Trophoblast cell (in vitro differentiated cells and primary cell): Measurements from ENCODE around the gene NFATC1.
A peak's percentile ranks its signal among the peaks of the same experiment; 100 is the strongest.

Source experiments
- DNase-seq, 2 donors: peaks; one replicate each; pipeline ENCODE4 v3.0.0-alpha.2; 2016
- H2AFZ ChIP-seq: 2 replicates; pipeline ENCODE4 v1.6.1; 2013; ENCODE audit warnings: low read length, moderate library complexity, mild to moderate bottlenecking; ENCODE audit not compliant: insufficient read depth, poor library complexity
- H2AK5ac ChIP-seq: 2 replicates; pipeline ENCODE4 v1.6.1; 2013; ENCODE audit warnings: mild to moderate bottlenecking, low read length
- H2BK120ac ChIP-seq: 2 replicates; pipeline ENCODE4 v1.6.1; 2013; ENCODE audit warnings: low read length, mild to moderate bottlenecking, moderate library complexity; ENCODE audit not compliant: insufficient read depth, poor library complexity
- H2BK12ac ChIP-seq: 2 replicates; pipeline ENCODE4 v1.6.1; 2013; ENCODE audit warnings: mild to moderate bottlenecking, low read length, moderate library complexity
- H2BK5ac ChIP-seq: 2 replicates; pipeline ENCODE4 v1.6.1; 2013; ENCODE audit warnings: low read length, low read depth, moderate library complexity, mild to moderate bottlenecking; ENCODE audit not compliant: poor library complexity
- H3K14ac ChIP-seq: 2 replicates; pipeline ENCODE4 v1.6.1; 2013; ENCODE audit warnings: mild to moderate bottlenecking, low read length
- H3K18ac ChIP-seq: 2 replicates; pipeline ENCODE4 v1.6.1; 2013; ENCODE audit warnings: mild to moderate bottlenecking, low read length
- H3K23ac ChIP-seq: 2 replicates; pipeline ENCODE4 v1.6.1; 2013; ENCODE audit warnings: low read length
- H3K27ac ChIP-seq: 2 replicates; pipeline ENCODE4 v1.5.1; 2013; ENCODE audit warnings: low read depth, mild to moderate bottlenecking, inconsistent platforms, low read length, moderate library complexity
- H3K27me3 ChIP-seq: 2 replicates; pipeline ENCODE4 v1.6.1; 2013; ENCODE audit warnings: inconsistent platforms, mild to moderate bottlenecking, low read length, moderate library complexity; ENCODE audit not compliant: insufficient read depth
- H3K36me3 ChIP-seq, 2 experiments: 1 replicate in 1 of 2; 2 replicates in 1 of 2; pipeline ENCODE4 v1.6.1; 2013; ENCODE audit warnings: low read length in 2 of 2, mild to moderate bottlenecking in 2 of 2, moderate library complexity in 1 of 2; ENCODE audit not compliant: insufficient read depth in 2 of 2, control insufficient read depth in 1 of 2
- H3K4ac ChIP-seq: 2 replicates; pipeline ENCODE4 v1.6.1; 2013; ENCODE audit warnings: low read depth, mild to moderate bottlenecking, low read length, moderate library complexity
- H3K4me1 ChIP-seq, 2 experiments: 1 replicate in 1 of 2; 2 replicates in 1 of 2; pipeline ENCODE4 v1.6.1; 2013; ENCODE audit warnings: low read length in 2 of 2, mild to moderate bottlenecking in 2 of 2, moderate library complexity in 1 of 2; ENCODE audit not compliant: insufficient read depth in 2 of 2, control insufficient read depth in 1 of 2
- H3K4me2 ChIP-seq: 2 replicates; pipeline ENCODE4 v1.6.1; 2013; ENCODE audit warnings: inconsistent platforms, mild to moderate bottlenecking, low read length, moderate library complexity
- H3K4me3 ChIP-seq: 2 replicates; pipeline ENCODE4 v1.5.1; 2013; ENCODE audit warnings: mild to moderate bottlenecking, low read depth, low read length, inconsistent platforms
- H3K79me1 ChIP-seq: one replicate; pipeline ENCODE4 v1.6.1; 2013; ENCODE audit warnings: low read length
- H3K79me2 ChIP-seq: 2 replicates; pipeline ENCODE4 v1.6.1; 2013; ENCODE audit warnings: low read length, mild to moderate bottlenecking; ENCODE audit not compliant: control insufficient read depth, insufficient read depth, poor library complexity
- H3K9ac ChIP-seq: 2 replicates; pipeline ENCODE4 v1.6.1; 2013; ENCODE audit warnings: mild to moderate bottlenecking, low read length
- H3K9me3 ChIP-seq: 2 replicates; pipeline ENCODE4 v1.6.1; 2013; ENCODE audit warnings: low read depth, mild to moderate bottlenecking, control low read depth, inconsistent platforms, low read length; ENCODE audit not compliant: insufficient read depth
- H4K12ac ChIP-seq: 2 replicates; pipeline ENCODE4 v1.6.1; 2013; ENCODE audit warnings: low read depth, mild to moderate bottlenecking, low read length, moderate library complexity
- H4K8ac ChIP-seq: 2 replicates; pipeline ENCODE4 v1.6.1; 2013; ENCODE audit warnings: low read depth, mild to moderate bottlenecking, low read length, moderate library complexity
- H4K91ac ChIP-seq: one replicate; pipeline ENCODE4 v1.6.1; 2013; ENCODE audit warnings: low read depth, mild to moderate bottlenecking, low read length, moderate library complexity
- WGBS: extraction: QIAGEN DNeasy Blood & Tissue Kit; methylation state at CpG from one replicate; pipeline ENCODE4 v1.1.7; 2013; ENCODE audit warnings: missing lambda C conversion rate; ENCODE audit not compliant: insufficient read length, insufficient coverage; ENCODE audit errors: extremely low coverage; 5-methylcytosine and 5-hydroxymethylcytosine counted together

NFATC1 gene

GRCh38 chr18:79425569-79425886, 29.8 kb downstream of the NFATC1 start:
- Histone ChIP-seq H3K14ac (no peak overlapping the region), H2BK5ac (no peak overlapping the region), H2AFZ (no peak overlapping the region), H3K36me3 (no peaks in the 10 kb centered on the region), H3K27ac (no peak overlapping the region), H2BK120ac (no peak overlapping the region), H3K4me2 (no peak overlapping the region), H4K12ac (no peak overlapping the region), H3K4me1 (no peaks in the 10 kb centered on the region), H3K4me3 (no peak overlapping the region), H4K91ac (no peak overlapping the region), H2BK12ac (no peak overlapping the region), H3K4ac (no peak overlapping the region), H3K18ac (no peak overlapping the region), H3K79me2 (no peaks in the 10 kb centered on the region), H3K9me3 (no peaks in the 10 kb centered on the region), H3K23ac (no peak overlapping the region), H3K79me1 (no peaks in the 10 kb centered on the region), H3K27me3 (no peaks in the 10 kb centered on the region), H4K8ac (no peak overlapping the region), H3K9ac (no peak overlapping the region), H2AK5ac (no peak overlapping the region)
- no CpG with 5 or more reads among the region's 12 CpGs for whole genome bisulfite sequencing
- no peak for DNase-seq

GRCh38 chr18:79426376-79427300, 30.9 kb downstream of the NFATC1 start:
- WGBS: no CpG with 5 or more reads among the region's 37 CpGs

GRCh38 chr18:79427368-79428225, 31.9 kb downstream of the NFATC1 start:
- Histone ChIP-seq H3K79me1 (no peaks in the 10 kb centered on the region), H3K14ac (no peak overlapping the region), H3K79me2 (no peaks in the 10 kb centered on the region), H3K23ac (no peak overlapping the region), H3K18ac (no peak overlapping the region), H3K4me1 (no peaks in the 10 kb centered on the region), H3K9me3 (no peaks in the 10 kb centered on the region), H2BK12ac (no peak overlapping the region), H2AFZ (no peak overlapping the region), H3K4me2 (no peak overlapping the region), H4K91ac (no peak overlapping the region), H3K9ac (no peak overlapping the region), H2BK120ac (no peak overlapping the region), H3K27me3 (no peaks in the 10 kb centered on the region), H3K4me3 (no peak overlapping the region), H4K12ac (no peak overlapping the region), H2BK5ac (no peak overlapping the region), H2AK5ac (no peak overlapping the region), H4K8ac (no peak overlapping the region), H3K36me3 (no peaks in the 10 kb centered on the region), H3K4ac (no peak overlapping the region), H3K27ac (no peak overlapping the region)
- no CpG with 5 or more reads among the region's 29 CpGs for WGBS
- DNase-seq: no peak

More at GRCh38 chr18:79426376-79427300, 30.9 kb downstream of the NFATC1 start:
- no peak overlapping the region for H2AK5ac ChIP-seq
- no peak overlapping the region for H4K12ac ChIP-seq
- no peak overlapping the region for H2BK5ac ChIP-seq
- no peaks in the 10 kb centered on the region for H3K36me3 ChIP-seq
- H3K27me3 ChIP-seq: no peaks in the 10 kb centered on the region
- no peaks in the 10 kb centered on the region for H3K79me2 ChIP-seq
- H3K9ac ChIP-seq: no peak overlapping the region
- H3K18ac ChIP-seq: no peak overlapping the region
- no peak overlapping the region for H3K23ac ChIP-seq
- no peaks in the 10 kb centered on the region for H3K9me3 ChIP-seq
- no peak overlapping the region for H2BK120ac ChIP-seq
- H3K14ac ChIP-seq: peak overlapping the region; percentile 17
- DNase-seq: no peak
- no peaks in the 10 kb centered on the region for H3K79me1 ChIP-seq
- no peak overlapping the region for H3K4me3 ChIP-seq
- no peak overlapping the region for H3K4me2 ChIP-seq
- no peak overlapping the region for H2BK12ac ChIP-seq
- no peak overlapping the region for H4K8ac ChIP-seq
- H3K4me1 ChIP-seq: no peaks in the 10 kb centered on the region
- no peak overlapping the region for H3K27ac ChIP-seq
- H4K91ac ChIP-seq: no peak overlapping the region
- no peak overlapping the region for H3K4ac ChIP-seq
- no peak overlapping the region for H2AFZ ChIP-seq

- no peak overlapping the region for H4K91ac ChIP-seq
- H3K9me3 ChIP-seq: no peaks in the 10 kb centered on the region
- no peaks in the 10 kb centered on the region for H3K4me1 ChIP-seq
- H3K36me3 ChIP-seq: no peaks in the 10 kb centered on the region
- H2AK5ac ChIP-seq: no peak overlapping the region
- no peaks in the 10 kb centered on the region for H3K79me2 ChIP-seq
- no peak overlapping the region for H3K23ac ChIP-seq
- H2AFZ ChIP-seq: no peak overlapping the region
- no peaks in the 10 kb centered on the region for H3K27me3 ChIP-seq
- no peak overlapping the region for H2BK5ac ChIP-seq
- no peak overlapping the region for H3K18ac ChIP-seq
- no peak overlapping the region for H3K14ac ChIP-seq
- DNase-seq: no peak
- H3K4ac ChIP-seq: no peak overlapping the region
- H4K8ac ChIP-seq: no peak overlapping the region
- no peaks in the 10 kb centered on the region for H3K79me1 ChIP-seq
- H3K4me3 ChIP-seq: no peak overlapping the region
- H2BK120ac ChIP-seq: no peak overlapping the region
- H4K12ac ChIP-seq: no peak overlapping the region
- no peak overlapping the region for H2BK12ac ChIP-seq
- no CpG with 5 or more reads among the region's 10 CpGs for WGBS
- H3K27ac ChIP-seq: no peak overlapping the region
- no peak overlapping the region for H3K9ac ChIP-seq
- no peak overlapping the region for H3K4me2 ChIP-seq
These were observed 32.6 kb downstream of the NFATC1 start for GRCh38 chr18:79428287-79428686.
